Panc1 (cell line): Measurements from ENCODE around the gene KMT2D. TPM values are rescaled to one million over a fixed set of nuclear protein-coding genes. Genes with fewer than 3 reads are reported as not detected.

Experiments used
- ATAC-seq: fragments of 200-7000 bp; cut with Tn5 transposase; 2 replicates; pipeline ENCODE4 v1.9.1; 2020; ENCODE audit warnings: mild to moderate bottlenecking, moderate library complexity
- BruUV-seq: library from RNA; stranded (reverse); fragments of 400-500 nt; replicated peaks from 2 replicates; lab custom pipeline; 2021; lab: Mats Ljungman, UMichigan
- CTCF ChIA-PET: fragments of 300-600 bp; sonication (Branson Sonifier 250); formaldehyde crosslinking; loops from one replicate; lab custom pipeline; 2022; ENCODE audit warnings: antibody characterized with exemption; lab: Charles Lee
- POLR2A ChIA-PET: fragments of 300-600 bp; sonication (Branson Sonifier 250); formaldehyde crosslinking; loops from one replicate; lab custom pipeline; 2022; ENCODE audit warnings: antibody characterized with exemption; lab: Charles Lee
- DNase-seq: peaks from one replicate; pipeline ENCODE4 v3.0.0-alpha.2; 2010; ENCODE audit warnings: low read depth, low spot score
- H3K27ac ChIP-seq: 2 replicates; pipeline ENCODE4 v1.5.1; 2011; ENCODE audit warnings: mild to moderate bottlenecking, low read length, inconsistent platforms
- H3K27me3 ChIP-seq: fragments of 200-500 bp; sonication (Bioruptor generic); 2 replicates; pipeline ENCODE4 v1.6.0; 2014; ENCODE audit warnings: low read length, inconsistent platforms; ENCODE audit not compliant: control insufficient read depth, insufficient read depth
- H3K36me3 ChIP-seq: fragments of 200-500 bp; sonication (Bioruptor generic); 2 replicates; pipeline ENCODE4 v1.5.1; 2014; ENCODE audit warnings: inconsistent platforms, mild to moderate bottlenecking, low read length, moderate library complexity; ENCODE audit not compliant: control insufficient read depth, insufficient read depth
- H3K4me1 ChIP-seq: 2 replicates; pipeline ENCODE4 v1.5.1; 2011; ENCODE audit warnings: inconsistent platforms, mild to moderate bottlenecking, low read length, moderate library complexity; ENCODE audit not compliant: control insufficient read depth, insufficient read depth
- H3K4me3 ChIP-seq, 2 experiments: 2 replicates each; pipeline ENCODE4 v1.5.1; 2011 to 2012; ENCODE audit warnings: low read depth in 2 of 2, low read length in 2 of 2, mild to moderate bottlenecking in 2 of 2, inconsistent platforms in 1 of 2, moderate library complexity in 1 of 2
- H3K9me3 ChIP-seq: fragments of 200-500 bp; sonication (Bioruptor generic); 2 replicates; pipeline ENCODE4 v1.5.1; 2014; ENCODE audit warnings: low read depth, mild to moderate bottlenecking, inconsistent platforms, low read length, moderate library complexity; ENCODE audit not compliant: control insufficient read depth, insufficient read depth
- POLR2AphosphoS5 ChIP-seq: IDR thresholded peaks from 2 replicates; pipeline ENCODE4 v1.6.1; 2012; ENCODE audit warnings: mild to moderate bottlenecking, low read depth, low read length, moderate library complexity
- SIN3A ChIP-seq: IDR thresholded peaks from 2 replicates; pipeline ENCODE4 v1.6.1; 2012; ENCODE audit warnings: low read depth, mild to moderate bottlenecking, low read length, moderate library complexity, borderline replicate concordance; ENCODE audit not compliant: insufficient read depth
- TCF7L2 ChIP-seq: IDR thresholded peaks from 2 replicates; pipeline ENCODE4 v1.6.1; 2011; ENCODE audit warnings: mild to moderate bottlenecking, low read depth, low read length, inconsistent platforms
- in situ Hi-C: cut with HindIII; loops from 2 replicates; pipeline ENCODE4 v1.10.0; 2016; ENCODE audit warnings: low sequenced_read_pairs, low pct_unique_long_range_greater_than_20kb
- intact Hi-C: fragments of 100-400 bp; cut with micrococcal nuclease; formaldehyde crosslinking; loops from one replicate; pipeline ENCODE4 v1.10.0; 2022; ENCODE audit not compliant: unreplicated experiment
- total RNA-seq: library from RNA; stranded (reverse); gene quantifications from one replicate; pipeline ENCODE4 v1.2.1, GENCODE V29; 2021; ENCODE audit not compliant: unreplicated experiment
- TF ChIP-seq, protein P1 (sequence below), 2 experiments: IDR thresholded peaks; 2 replicates each; pipeline ENCODE4 v1.6.1; 2011 to 2012; ENCODE audit warnings: low read depth in 2 of 2, control low read depth in 1 of 2, low read length in 1 of 2, mild to moderate bottlenecking in 1 of 2, moderate library complexity in 1 of 2; ENCODE audit not compliant: insufficient read depth in 1 of 2
- TF ChIP-seq, protein P2 (sequence below): fragments of 450-650 bp; IDR thresholded peaks from 2 replicates; pipeline ENCODE4 v1.5.1; 2017; ENCODE audit warnings: mild to moderate bottlenecking

KMT2D gene
- total RNA-seq, 1 experiment from 2014 or later = 64.7 TPM

DNA sequence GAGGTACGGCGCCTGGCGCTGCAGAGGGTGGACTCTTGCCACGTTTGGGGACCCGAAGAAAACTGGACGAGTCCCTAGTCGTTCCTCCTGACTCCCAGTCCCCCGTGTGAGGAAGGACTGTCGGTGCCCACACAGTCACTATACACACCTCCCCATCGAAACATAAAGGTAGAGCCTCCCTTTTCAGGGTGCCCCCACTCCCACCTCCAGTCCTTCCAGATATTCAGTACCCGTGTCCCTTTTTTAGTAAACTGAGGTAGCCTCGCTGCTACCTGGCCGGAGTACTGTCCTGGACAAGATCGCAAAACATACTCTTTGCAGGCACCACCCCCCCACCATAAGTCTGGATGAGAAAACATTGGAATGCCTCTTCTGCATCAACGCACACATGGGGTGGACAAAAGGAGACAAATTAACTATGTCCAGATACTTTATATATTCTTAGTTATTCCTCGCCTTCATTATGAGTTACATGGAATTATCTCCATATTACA is 610 bp upstream of the KMT2D start:
- TF ChIP-seq, protein P1, sequence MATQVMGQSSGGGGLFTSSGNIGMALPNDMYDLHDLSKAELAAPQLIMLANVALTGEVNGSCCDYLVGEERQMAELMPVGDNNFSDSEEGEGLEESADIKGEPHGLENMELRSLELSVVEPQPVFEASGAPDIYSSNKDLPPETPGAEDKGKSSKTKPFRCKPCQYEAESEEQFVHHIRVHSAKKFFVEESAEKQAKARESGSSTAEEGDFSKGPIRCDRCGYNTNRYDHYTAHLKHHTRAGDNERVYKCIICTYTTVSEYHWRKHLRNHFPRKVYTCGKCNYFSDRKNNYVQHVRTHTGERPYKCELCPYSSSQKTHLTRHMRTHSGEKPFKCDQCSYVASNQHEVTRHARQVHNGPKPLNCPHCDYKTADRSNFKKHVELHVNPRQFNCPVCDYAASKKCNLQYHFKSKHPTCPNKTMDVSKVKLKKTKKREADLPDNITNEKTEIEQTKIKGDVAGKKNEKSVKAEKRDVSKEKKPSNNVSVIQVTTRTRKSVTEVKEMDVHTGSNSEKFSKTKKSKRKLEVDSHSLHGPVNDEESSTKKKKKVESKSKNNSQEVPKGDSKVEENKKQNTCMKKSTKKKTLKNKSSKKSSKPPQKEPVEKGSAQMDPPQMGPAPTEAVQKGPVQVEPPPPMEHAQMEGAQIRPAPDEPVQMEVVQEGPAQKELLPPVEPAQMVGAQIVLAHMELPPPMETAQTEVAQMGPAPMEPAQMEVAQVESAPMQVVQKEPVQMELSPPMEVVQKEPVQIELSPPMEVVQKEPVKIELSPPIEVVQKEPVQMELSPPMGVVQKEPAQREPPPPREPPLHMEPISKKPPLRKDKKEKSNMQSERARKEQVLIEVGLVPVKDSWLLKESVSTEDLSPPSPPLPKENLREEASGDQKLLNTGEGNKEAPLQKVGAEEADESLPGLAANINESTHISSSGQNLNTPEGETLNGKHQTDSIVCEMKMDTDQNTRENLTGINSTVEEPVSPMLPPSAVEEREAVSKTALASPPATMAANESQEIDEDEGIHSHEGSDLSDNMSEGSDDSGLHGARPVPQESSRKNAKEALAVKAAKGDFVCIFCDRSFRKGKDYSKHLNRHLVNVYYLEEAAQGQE (IDR thresholded peaks at IDR 0.05; ENCODE audit: insufficient read depth in 1 of 2, low read depth in 2 of 2, low read length in 1 of 2) = no peak
- TF ChIP-seq, protein P2, sequence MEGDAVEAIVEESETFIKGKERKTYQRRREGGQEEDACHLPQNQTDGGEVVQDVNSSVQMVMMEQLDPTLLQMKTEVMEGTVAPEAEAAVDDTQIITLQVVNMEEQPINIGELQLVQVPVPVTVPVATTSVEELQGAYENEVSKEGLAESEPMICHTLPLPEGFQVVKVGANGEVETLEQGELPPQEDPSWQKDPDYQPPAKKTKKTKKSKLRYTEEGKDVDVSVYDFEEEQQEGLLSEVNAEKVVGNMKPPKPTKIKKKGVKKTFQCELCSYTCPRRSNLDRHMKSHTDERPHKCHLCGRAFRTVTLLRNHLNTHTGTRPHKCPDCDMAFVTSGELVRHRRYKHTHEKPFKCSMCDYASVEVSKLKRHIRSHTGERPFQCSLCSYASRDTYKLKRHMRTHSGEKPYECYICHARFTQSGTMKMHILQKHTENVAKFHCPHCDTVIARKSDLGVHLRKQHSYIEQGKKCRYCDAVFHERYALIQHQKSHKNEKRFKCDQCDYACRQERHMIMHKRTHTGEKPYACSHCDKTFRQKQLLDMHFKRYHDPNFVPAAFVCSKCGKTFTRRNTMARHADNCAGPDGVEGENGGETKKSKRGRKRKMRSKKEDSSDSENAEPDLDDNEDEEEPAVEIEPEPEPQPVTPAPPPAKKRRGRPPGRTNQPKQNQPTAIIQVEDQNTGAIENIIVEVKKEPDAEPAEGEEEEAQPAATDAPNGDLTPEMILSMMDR = no peak
- TF ChIP-seq SIN3A (no peak; the same call in 1 of the 2 replicates), TCF7L2 (no peak), POLR2AphosphoS5 (no peak)
- in situ Hi-C loops (no loop called here), intact Hi-C loops (loop anchor here (5.0 kb wide), 1 partner anchor 61 kb away; no protein-coding TSS in a partner anchor)
- Histone ChIP-seq H3K36me3 (no peaks in the 10 kb centered on the region; the same call in 1 of the 2 replicates), H3K4me3 (peak overlapping the region; percentile 93 to 97), H3K27me3 (no peaks in the 10 kb centered on the region), H3K27ac (peak overlapping the region; percentile 84), H3K4me1 (peaks cover 24% of the 10 kb centered on the region), H3K9me3 (no peaks in the 10 kb centered on the region)
- BruUV-seq = TSS peak; percentile 88
- ATAC-seq (no peak; the same call in 1 of the 2 replicates), DNase-seq (no peak)
- POLR2A ChIA-PET = no interaction called here
- CTCF ChIA-PET = no interaction called here

DNA sequence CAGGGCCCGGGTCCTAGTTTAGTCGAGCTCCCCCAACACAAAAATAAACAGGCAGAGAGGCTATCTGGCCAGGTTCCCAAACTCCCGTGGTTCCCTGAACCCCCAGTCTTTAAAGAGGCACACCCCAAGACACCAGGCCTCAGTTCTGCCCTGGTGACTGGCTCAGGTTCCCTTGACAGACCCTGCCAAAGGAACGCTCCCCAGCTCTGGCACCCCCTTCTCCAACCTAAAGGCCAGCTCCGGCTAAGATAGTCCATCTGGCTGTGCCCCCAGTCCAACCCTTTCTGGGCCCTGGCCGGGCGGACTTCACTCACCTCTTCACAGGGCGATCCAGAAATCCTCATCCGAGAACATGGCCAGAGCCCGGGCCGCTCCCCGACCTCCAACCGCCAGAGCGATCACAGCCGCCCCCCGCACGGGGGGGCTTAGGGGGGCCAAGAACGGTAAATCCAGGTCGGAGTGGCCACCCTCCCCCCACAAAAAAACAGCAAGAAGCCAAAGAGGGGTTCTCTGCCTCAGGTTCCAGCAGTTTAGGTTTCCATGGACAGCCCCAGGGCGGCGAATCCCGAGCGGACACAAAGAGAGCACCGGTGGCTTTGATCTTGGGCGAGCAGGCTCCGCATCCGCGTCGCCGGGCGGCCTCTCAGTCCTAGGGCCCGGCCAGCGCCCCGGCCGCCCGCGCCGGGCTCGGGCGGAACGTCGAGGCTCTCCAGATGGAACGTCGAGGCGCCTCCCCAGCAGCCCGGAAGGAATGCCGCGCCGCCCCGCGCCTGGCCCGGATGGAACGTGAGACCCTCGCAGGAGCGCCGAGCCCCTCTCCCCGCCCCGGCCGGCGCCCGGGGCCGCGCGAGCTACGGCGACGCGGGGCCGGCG is 1.1 kb downstream of the KMT2D start:
- DNase-seq = no peak
- Histone ChIP-seq H3K27me3 (no peaks in the 10 kb centered on the region), H3K9me3 (no peaks in the 10 kb centered on the region), H3K36me3 (no peaks in the 10 kb centered on the region; the same call in 1 of the 2 replicates), H3K4me1 (peaks cover 32% of the 10 kb centered on the region), H3K4me3 (peak overlapping the region; percentile 93 to 97), H3K27ac (peak overlapping the region; percentile 84)
- CTCF ChIA-PET = no interaction called here
- TF ChIP-seq, protein P2 = no peak
- TF ChIP-seq TCF7L2 = peak; percentile 91
- in situ Hi-C loops = no loop called here
- POLR2A ChIA-PET = no interaction called here
- intact Hi-C loops = loop anchor here (5.0 kb wide), 1 partner anchor 63 kb away; no protein-coding TSS in a partner anchor
- 0 out of 2 replicates have a peak, but pooled peaks have one; percentile 4 for ATAC-seq
- no TSS peak for BruUV-seq
